SKM-1 (cell line): ENCODE measurements around the gene ATXN7L1.
A peak's percentile ranks its signal among the peaks of the same experiment; 100 is the strongest.

Experiments used
- DNase-seq: peaks from one replicate; lab custom pipeline; 2025; ENCODE audit not compliant: unreplicated experiment; lab: John Stamatoyannopoulos, UW

The ATXN7L1 gene

DNA sequence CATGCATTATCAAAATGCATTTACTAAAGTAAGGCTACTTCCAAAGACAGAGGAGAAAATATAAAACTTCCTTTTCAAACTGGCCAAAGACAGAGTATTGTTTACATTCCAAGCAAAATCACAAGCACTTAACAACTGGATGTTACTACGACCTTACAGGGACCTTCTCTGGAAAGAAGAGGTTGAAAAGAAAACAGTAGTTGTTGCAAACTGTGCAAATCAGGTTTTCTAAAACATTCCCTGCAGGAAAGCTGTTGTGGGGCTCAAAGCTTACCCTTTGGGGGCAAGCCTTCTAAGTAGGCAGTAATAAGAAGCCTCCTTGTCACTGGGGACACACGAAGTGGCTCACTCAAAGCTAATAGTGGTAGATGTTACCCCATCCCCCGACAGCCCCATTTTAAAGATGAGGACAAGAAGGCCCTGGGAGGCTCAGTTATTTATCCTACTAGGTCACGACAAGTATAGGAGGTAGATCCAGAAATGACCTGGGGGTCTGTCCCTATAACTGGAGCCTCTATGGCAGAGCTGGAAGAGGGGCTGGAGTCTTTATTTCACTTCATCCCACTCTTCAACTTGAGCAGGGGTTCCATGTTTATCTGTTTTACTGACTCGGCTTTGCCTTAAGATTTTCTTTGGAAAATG is 46.6 kb downstream of the ATXN7L1 start:
- DNase-seq = no peak

- DNase-seq = no peak
Measured at GRCh38 chr7:105828141-105828540, 48.3 kb downstream of the ATXN7L1 start.

GRCh38 chr7:105827151-105827875 is 49.1 kb downstream of the ATXN7L1 start:
- no peak for DNase-seq

GRCh38 chr7:105826143-105826542 is 50.3 kb downstream of the ATXN7L1 start:
- no peak for DNase-seq

- DNase-seq = no peak
Measured at GRCh38 chr7:105825371-105825770, 51.0 kb downstream of the ATXN7L1 start.

- no peak for DNase-seq
Measured at GRCh38 chr7:105822806-105823205, 53.6 kb downstream of the ATXN7L1 start.

DNA sequence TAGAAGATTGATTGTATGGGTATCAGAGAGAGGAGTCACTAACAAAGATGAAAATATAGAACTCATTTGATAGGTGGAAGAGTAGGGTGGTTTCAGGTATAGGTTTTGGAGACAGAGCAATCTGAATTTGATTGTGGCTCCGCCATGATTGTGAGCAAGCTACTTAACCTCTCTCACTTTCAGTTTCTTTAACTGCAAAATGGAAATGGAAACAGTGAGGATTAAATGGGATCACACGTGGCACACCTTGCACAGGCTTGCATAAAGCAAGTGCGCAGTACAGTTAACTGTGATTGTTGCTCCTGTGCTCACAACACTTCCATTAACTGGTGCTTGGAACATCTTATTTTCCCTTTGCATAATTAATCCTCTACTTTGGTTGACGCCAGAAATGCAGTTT is 54.9 kb downstream of the ATXN7L1 start:
- DNase-seq = no peak

- no peak for DNase-seq
Measured at GRCh38 chr7:105820363-105821066, 55.9 kb downstream of the ATXN7L1 start.

DNA sequence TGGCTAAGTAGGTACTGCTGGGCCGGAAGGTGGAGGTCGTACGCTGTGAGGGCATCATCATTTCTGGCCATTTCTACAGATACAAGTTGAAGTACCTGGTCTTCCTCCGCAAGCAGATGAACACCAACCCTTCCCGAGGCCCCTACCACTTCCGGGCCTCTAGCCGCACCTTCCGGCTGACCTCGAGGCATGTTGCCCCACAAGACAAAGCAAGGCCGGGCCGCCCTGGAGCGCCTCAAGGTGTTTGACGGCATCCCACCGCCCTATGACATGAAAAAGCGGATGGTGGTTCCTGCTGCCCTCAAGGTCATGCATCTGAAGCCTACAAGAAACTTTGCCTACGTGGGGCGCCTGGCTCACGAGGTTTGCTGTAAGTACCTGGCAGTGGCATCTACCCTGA is 56.8 kb downstream of the ATXN7L1 start:
- DNase-seq = no peak

- DNase-seq = no peak
Measured at GRCh38 chr7:105816954-105817615, 59.3 kb downstream of the ATXN7L1 start.

- DNase-seq = peak; percentile 14
Measured at GRCh38 chr7:105816266-105816843, 60.0 kb downstream of the ATXN7L1 start.

DNA sequence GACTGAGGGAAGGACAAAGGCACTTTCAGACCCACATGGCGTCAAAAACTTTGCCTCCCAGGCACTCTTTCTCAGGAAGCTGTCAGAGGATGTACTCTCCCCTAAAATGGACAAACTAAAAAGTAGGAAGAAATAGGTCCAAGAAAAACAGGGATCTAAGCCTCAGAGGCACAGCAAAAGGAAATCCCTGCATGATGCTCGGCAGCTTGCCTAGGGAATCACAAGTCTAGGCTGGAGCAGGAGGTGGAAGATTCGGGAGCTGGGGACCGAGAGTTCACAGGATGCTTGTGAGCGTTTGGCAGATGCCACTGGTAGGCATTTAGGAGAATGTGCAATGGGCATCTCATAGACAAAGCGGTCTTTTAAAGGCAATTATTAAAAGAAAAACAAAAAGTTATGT is 60.8 kb downstream of the ATXN7L1 start:
- DNase-seq = no peak

DNA sequence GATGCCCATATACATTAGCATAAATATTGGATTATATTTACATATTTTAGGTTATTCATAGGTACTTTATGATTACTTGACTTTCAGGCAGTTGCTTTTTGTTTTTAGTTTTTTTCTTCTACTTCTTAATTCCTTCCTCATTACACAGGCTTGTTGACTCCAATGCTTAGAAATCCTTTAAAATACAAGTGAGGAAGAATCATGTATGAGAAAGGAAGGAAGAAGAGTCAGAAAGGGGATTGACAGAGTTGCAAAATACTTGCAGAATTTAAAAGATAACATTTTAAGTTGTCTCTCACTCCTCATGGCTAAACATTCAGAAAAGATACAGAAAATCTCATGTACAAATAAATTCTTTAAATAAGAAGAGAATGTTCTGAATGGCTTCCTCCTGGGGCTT is 61.9 kb downstream of the ATXN7L1 start:
- no peak for DNase-seq

- DNase-seq = no peak
Measured at GRCh38 chr7:105811189-105811847, 65.1 kb downstream of the ATXN7L1 start.

DNA sequence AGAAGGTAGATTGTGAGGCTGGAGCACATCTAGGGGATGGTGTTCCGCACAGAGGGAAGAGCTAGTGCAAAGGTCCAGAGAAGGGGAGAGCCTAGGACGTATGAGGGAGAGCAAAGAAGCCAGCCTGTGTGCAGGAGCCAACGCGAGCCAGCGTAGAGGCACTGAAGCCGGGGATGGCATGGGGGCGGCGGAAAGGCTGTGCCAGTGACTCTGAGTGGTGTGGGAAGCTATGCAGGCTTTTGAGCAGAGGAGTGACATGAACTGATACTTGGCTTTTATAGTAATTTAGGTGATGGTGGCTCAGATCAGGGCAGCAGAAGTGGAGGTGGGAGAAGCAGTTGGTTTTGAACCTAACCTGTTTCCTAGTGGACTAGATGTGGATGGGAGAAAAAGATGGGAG is 65.8 kb downstream of the ATXN7L1 start:
- no peak for DNase-seq

DNA sequence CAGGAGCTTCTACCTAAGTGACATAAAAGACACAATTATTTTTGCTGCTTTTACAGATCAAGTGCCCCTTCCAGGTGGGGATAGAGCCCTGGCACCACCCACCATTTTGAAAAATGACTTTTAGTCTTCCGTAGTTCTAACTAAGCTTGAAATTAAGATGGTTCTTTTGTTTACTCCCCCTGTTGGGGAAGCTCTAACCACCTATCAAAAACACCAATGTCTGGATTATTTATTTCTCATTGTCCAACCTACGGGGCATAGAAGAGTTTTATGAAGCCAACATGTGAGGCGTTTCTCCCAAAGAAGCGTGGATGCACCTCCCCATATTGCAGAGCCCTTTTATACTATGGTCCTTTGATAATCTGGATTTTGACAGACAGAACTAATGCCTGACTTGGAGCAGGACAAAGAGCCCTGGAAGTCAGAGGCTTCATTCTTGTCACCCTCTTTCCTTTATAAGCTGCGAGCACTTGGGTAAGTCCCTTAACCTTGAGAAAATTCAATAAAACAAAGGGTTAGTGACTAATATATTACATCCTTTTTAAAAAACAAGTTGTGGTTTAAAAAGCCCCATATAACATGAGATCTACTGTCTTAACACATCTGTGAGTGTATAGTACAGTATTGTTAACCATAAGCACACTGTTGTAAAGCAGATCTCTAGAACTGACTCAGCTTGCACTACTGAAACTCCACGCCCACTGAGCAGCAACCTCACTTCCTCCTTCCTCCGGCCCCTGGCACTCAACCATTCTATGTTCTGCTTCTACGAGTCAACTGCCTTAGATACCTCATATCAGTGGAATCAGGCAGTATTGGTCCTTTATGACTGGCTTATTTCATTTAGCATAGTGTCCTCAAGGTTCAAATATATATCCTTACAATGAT is 67.5 kb downstream of the ATXN7L1 start:
- peak; percentile 74 for DNase-seq

DNA sequence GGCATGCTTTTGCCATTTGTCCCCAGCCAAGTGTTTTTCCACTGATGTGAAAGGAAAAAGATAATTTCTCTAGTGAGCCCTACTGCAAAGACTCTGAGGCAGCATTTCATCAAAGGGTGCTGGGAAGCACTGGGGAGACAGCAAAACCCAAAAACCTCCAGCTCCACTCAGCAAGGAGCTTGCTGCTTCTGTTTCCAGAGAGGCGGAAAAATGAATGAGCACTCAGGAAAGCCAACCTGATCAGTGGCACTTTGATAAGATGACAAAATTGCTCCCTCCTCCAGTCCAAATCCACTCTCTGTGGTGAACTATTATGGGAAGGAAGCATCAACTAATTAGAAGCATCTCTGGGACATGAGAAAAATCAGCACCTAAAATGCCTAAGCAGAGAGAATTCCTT is 68.2 kb downstream of the ATXN7L1 start:
- no peak for DNase-seq

GRCh38 chr7:105807448-105807762 is 69.0 kb downstream of the ATXN7L1 start:
- no peak for DNase-seq

- DNase-seq = peak; percentile 63
Measured at GRCh38 chr7:105806592-105807447, 69.6 kb downstream of the ATXN7L1 start.
